HEK293T (cell line): Measurements from ENCODE around the gene FAHD2A.
"Not testable (repeated sequence)": the region's sequence is repeated elsewhere in the genome, so short reads cannot be mapped to it uniquely, and the experiment has no call there.

Source experiments
- SUZ12 ChIP-seq: fragments of 450-650 bp; IDR thresholded peaks from 2 replicates; pipeline ENCODE4 v1.6.1; 2016; ENCODE audit warnings: mild to moderate bottlenecking
- TARDBP ChIP-seq: fragments of 450-650 bp; IDR thresholded peaks from 2 replicates; pipeline ENCODE4 v1.6.1; 2016

GRCh38 chr2:95378281-95378680 lies 24.2 kb upstream of the FAHD2A start:
- not testable (repeated sequence) for TF ChIP-seq TARDBP, SUZ12
